Measurements from ENCODE around the gene MYCBPAP. TPM values are rescaled to one million over a fixed set of nuclear protein-coding genes. Genes with fewer than 3 reads are reported as not detected.
A peak's percentile ranks its signal among the peaks of the same experiment; 100 is the strongest.

MYCBPAP gene
- total RNA-seq, 6 experiments from 2014 or later: 0.12 to 0.76 (median 0.28) TPM

- peaks cover 45% of the 10 kb centered on the region for H3K27me3 Mint-ChIP-seq (ENCODE audit: insufficient read depth)
- no peak for DNase-seq
- peak overlapping the region; percentile 36; the same call in 1 of the 2 replicates for H3K4me3 Mint-ChIP-seq
- no peaks in the 10 kb centered on the region for H3K9me3 Mint-ChIP-seq
- H3K36me3 Mint-ChIP-seq (ENCODE audit: low read depth): no peaks in the 10 kb centered on the region
- TF ChIP-seq CTCF (IDR thresholded peaks at IDR 0.05): peak; percentile 50
- H3K4me1 Mint-ChIP-seq (ENCODE audit: low read depth): peaks cover 16% of the 10 kb centered on the region
- no peak overlapping the region for H3K27ac Mint-ChIP-seq
These were observed 26.2 kb downstream of the MYCBPAP start for GRCh38 chr17:50534222-50534978.

DNA sequence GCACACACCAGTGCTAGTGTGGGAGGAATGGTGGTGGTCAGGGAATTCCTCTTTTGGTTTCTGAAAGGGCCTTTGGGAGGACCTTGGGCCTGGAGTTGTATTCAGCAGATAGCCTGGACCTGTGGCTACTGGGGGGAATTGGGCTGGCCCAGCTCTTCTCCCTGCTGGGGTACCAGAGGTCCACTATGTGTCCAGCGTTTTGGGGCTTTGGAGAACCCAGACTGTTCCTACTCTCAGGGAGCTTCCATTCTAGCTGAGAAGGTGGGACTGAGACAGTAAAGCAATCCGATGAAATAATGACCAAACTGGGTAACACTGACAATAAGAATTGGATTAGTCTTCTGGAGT, 26.7 kb downstream of the MYCBPAP start:
- Mint-ChIP-seq H3K27me3 (ENCODE audit: insufficient read depth) (peaks cover 40% of the 10 kb centered on the region), H3K9me3 (no peaks in the 10 kb centered on the region), H3K36me3 (ENCODE audit: low read depth) (no peaks in the 10 kb centered on the region), H3K4me1 (ENCODE audit: low read depth) (peaks cover 16% of the 10 kb centered on the region), H3K27ac (no peak overlapping the region), H3K4me3 (no peak overlapping the region)
- no peak for DNase-seq
- TF ChIP-seq CTCF (IDR thresholded peaks at IDR 0.05): no peak

DNA sequence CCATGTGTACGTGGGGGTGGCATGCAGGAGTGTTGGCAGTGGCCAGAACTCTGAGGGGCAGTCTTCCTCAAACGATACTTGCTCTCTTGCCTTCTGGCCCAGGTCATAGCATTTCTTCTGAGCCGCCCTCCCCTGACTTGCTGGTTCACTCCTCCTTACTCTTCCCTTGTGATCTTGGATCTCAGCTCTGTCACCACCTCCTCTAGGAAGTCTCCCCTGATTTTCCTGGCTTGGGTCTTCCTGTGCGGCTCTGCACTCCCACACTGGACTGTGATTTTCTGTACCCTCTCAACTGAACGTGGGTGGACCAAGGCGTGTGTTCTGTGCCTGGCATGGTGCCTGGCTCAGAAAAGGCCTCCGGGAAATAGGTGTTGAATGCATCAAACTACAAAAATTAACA, 27.2 kb downstream of the MYCBPAP start:
- no peak overlapping the region; the same call in 1 of the 2 replicates for H3K27ac Mint-ChIP-seq
- no peak overlapping the region for H3K4me3 Mint-ChIP-seq
- peaks cover 16% of the 10 kb centered on the region for H3K4me1 Mint-ChIP-seq (ENCODE audit: low read depth)
- no peak for TF ChIP-seq CTCF (IDR thresholded peaks at IDR 0.05)
- DNase-seq: no peak
- H3K9me3 Mint-ChIP-seq: no peaks in the 10 kb centered on the region
- peaks cover 37% of the 10 kb centered on the region for H3K27me3 Mint-ChIP-seq (ENCODE audit: insufficient read depth)
- H3K36me3 Mint-ChIP-seq (ENCODE audit: low read depth): no peaks in the 10 kb centered on the region

DNA sequence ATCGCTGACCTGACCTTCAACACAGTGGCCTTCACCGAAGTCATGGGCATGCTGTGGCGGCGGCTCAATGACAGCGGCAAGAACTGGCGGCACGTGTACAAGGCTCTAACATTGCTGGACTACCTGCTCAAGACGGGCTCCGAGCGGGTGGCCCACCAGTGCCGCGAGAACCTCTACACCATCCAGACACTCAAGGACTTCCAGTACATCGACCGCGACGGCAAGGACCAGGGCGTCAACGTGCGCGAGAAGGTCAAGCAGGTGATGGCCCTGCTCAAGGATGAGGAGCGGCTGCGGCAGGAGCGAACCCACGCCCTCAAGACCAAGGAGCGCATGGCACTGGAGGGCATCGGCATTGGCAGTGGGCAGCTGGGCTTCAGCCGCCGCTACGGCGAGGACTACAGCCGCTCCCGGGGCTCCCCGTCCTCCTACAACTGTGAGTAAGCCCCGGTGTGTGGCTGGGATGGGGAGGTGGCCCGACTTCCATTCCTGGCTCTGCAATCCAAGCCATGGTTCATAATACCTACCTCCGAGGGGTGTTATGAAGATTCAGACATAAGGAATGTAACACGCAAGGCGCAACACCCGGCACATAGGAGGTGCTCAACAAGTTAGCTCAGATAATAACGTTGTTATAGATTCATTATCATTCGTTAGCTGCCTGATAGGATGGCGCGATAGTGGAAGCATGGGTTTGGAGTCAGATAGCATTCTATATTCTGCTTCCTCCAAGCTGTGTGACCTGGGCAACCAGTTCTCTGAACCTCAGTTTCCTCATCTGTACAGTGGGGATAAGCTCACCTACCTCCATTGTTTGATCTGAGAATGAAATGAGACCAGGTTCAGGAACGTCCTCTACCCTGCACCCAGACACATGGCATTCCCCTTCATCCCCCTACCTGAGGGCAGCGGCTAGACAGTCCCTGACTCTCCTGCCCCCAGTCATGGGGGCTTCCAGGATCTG, 28.7 kb downstream of the MYCBPAP start:
- no peak overlapping the region for H3K4me3 Mint-ChIP-seq
- H3K4me1 Mint-ChIP-seq (ENCODE audit: low read depth): peaks cover 23% of the 10 kb centered on the region
- H3K27me3 Mint-ChIP-seq (ENCODE audit: insufficient read depth): peaks cover 25% of the 10 kb centered on the region
- no peak for TF ChIP-seq CTCF (IDR thresholded peaks at IDR 0.05)
- no peak overlapping the region for H3K27ac Mint-ChIP-seq
- H3K36me3 Mint-ChIP-seq (ENCODE audit: low read depth): no peaks in the 10 kb centered on the region
- H3K9me3 Mint-ChIP-seq: no peaks in the 10 kb centered on the region
- no peak for DNase-seq

- DNase-seq: no peak
- Mint-ChIP-seq H3K27me3 (ENCODE audit: insufficient read depth) (peaks cover 18% of the 10 kb centered on the region), H3K9me3 (no peaks in the 10 kb centered on the region), H3K27ac (no peak overlapping the region), H3K4me3 (no peak overlapping the region), H3K4me1 (ENCODE audit: low read depth) (peaks cover 32% of the 10 kb centered on the region), H3K36me3 (ENCODE audit: low read depth) (no peaks in the 10 kb centered on the region)
- TF ChIP-seq CTCF (IDR thresholded peaks at IDR 0.05): no peak
These were observed 29.7 kb downstream of the MYCBPAP start for GRCh38 chr17:50537721-50538548.
